Transverse colon (tissue), 4 donors: ENCODE data around the gene KCNJ16.

Source experiments
- CTCF ChIP-seq, 5 experiments: fragments of 200-600 bp in 3 of 5; fragments of 450-650 bp in 2 of 5; sonication (generic) in 3 of 5; IDR thresholded peaks; 1 replicate in 2 of 5; 2 replicates in 3 of 5; pipeline ENCODE4 v1.5.1; 2016 to 2017; ENCODE audit warnings: antibody characterized with exemption in 5 of 5, inconsistent platforms in 3 of 5, mild to moderate bottlenecking in 2 of 5, moderate library complexity in 1 of 5
- EP300 ChIP-seq: sonication (generic); formaldehyde crosslinking; IDR thresholded peaks from one replicate; pipeline ENCODE4 v1.6.1; 2017; ENCODE audit warnings: antibody characterized with exemption, low read depth
- POLR2A ChIP-seq: fragments of 450-650 bp; IDR thresholded peaks from one replicate; pipeline ENCODE4 v1.6.1; 2016; ENCODE audit warnings: antibody characterized with exemption, mild to moderate bottlenecking, moderate library complexity
- POLR2AphosphoS5 ChIP-seq, 3 donors: sonication (generic); formaldehyde crosslinking; IDR thresholded peaks; one replicate each; pipeline ENCODE4 v1.6.1; 2016; ENCODE audit warnings: antibody characterized with exemption in 3 of 3

DNA sequence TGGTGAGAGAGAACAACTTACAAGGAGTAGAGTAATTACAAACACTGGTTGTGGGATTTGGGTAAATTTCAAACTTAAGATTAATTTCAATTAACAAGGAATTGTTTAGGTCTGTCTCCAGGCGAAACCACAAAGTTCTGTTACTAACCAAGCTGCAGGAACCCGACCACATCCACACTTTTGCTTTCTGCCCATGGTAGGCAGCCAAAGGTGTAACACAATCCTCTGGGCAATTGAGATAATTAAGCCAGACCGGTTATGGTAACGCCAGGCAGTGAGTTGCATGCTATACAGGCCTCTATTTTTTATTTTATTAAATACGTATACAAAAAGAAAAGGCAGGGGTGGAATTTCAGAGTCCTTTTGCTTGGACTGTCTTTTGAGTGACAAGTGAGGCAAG lies 106.4 kb downstream of the KCNJ16 start:
- TF ChIP-seq POLR2A (no peak), CTCF (IDR thresholded peaks at IDR 0.05) (no peak), EP300 (no peak), POLR2AphosphoS5 (IDR thresholded peaks at IDR 0.05) (no peak)
